K562 (cell line): Measurements from ENCODE around the gene CCL27. TPM values are rescaled to one million over a fixed set of nuclear protein-coding genes. Genes with fewer than 3 reads are reported as not detected.

Source experiments
- BMI1 ChIP-seq: fragments of 150-350 bp; IDR thresholded peaks from 2 replicates; pipeline ENCODE4 v1.6.1; 2014; ENCODE audit warnings: low read length
- CEBPZ ChIP-seq: fragments of 150-350 bp; IDR thresholded peaks from 2 replicates; pipeline ENCODE4 v1.6.1; 2014; ENCODE audit warnings: low read depth, mild to moderate bottlenecking, low read length, borderline replicate concordance
- DLX4 ChIP-seq: fragments of 250-450 bp; sonication (Bioruptor Pico); IDR thresholded peaks from 2 replicates; pipeline ENCODE4 v1.6.1; 2021; ENCODE audit warnings: mild to moderate bottlenecking
- E2F5 ChIP-seq: sonication (generic); formaldehyde crosslinking; IDR thresholded peaks from 2 replicates; pipeline ENCODE4 v1.8.0; 2022; ENCODE audit warnings: mild to moderate bottlenecking, missing genetic modification reagents
- FOXA1 ChIP-seq: fragments of 450-650 bp; IDR thresholded peaks from 2 replicates; pipeline ENCODE4 v1.6.1; 2016; ENCODE audit warnings: mild to moderate bottlenecking, borderline replicate concordance
- FOXP1 ChIP-seq: sonication (generic); formaldehyde crosslinking; IDR thresholded peaks from 2 replicates; pipeline ENCODE4 v1.8.0; 2022; ENCODE audit warnings: mild to moderate bottlenecking, missing genetic modification reagents
- HEY1 ChIP-seq: fragments of 250-450 bp; sonication (Bioruptor Pico); IDR thresholded peaks from 2 replicates; pipeline ENCODE4 v1.5.0; 2020; ENCODE audit warnings: mild to moderate bottlenecking, moderate library complexity, borderline replicate concordance
- HMG20A ChIP-seq: fragments of 450-650 bp; formaldehyde crosslinking; conservative IDR thresholded peaks from 2 replicates; pipeline ENCODE4 v1.4.0; 2020; ENCODE audit warnings: mild to moderate bottlenecking, mixed read lengths
- IFI16 ChIP-seq: fragments of 250-450 bp; sonication (Bioruptor Pico); IDR thresholded peaks from 2 replicates; pipeline ENCODE4 v2.1.2; 2022; ENCODE audit warnings: mild to moderate bottlenecking, inconsistent platforms
- MYBL2 ChIP-seq, 2 experiments: fragments of 450-650 bp in 1 of 2; sonication (generic) in 1 of 2; formaldehyde crosslinking in 1 of 2; IDR thresholded peaks; 2 replicates each; pipeline versions ENCODE4 v1.6.1 to v1.8.1; 2017 to 2022; ENCODE audit warnings: borderline replicate concordance in 1 of 2, inconsistent platforms in 1 of 2, low read depth in 1 of 2, mild to moderate bottlenecking in 1 of 2, missing genetic modification reagents in 1 of 2, moderate library complexity in 1 of 2
- PCBP2 ChIP-seq: fragments of 200-400 bp; formaldehyde crosslinking; IDR thresholded peaks from 2 replicates; pipeline ENCODE4 v1.6.1; 2018; ENCODE audit warnings: low read length, low read depth, mild to moderate bottlenecking, moderate library complexity; ENCODE audit not compliant: poor library complexity, severe bottlenecking
- PML ChIP-seq: IDR thresholded peaks from 2 replicates; pipeline ENCODE4 v1.6.1; 2012; ENCODE audit warnings: low read length, inconsistent platforms
- PYGO2 ChIP-seq: fragments of 450-650 bp; IDR thresholded peaks from 2 replicates; pipeline ENCODE4 v1.6.1; 2016; ENCODE audit warnings: mild to moderate bottlenecking, missing genetic modification characterization, moderate library complexity, missing compliant biosample characterization
- SMAD3 ChIP-seq: fragments of 450-650 bp; formaldehyde crosslinking; conservative IDR thresholded peaks from 2 replicates; pipeline ENCODE4 v1.4.0; 2020; ENCODE audit warnings: mild to moderate bottlenecking
- SRSF3 ChIP-seq: fragments of 200-400 bp; formaldehyde crosslinking; IDR thresholded peaks from 2 replicates; pipeline ENCODE4 v1.6.1; 2016; ENCODE audit warnings: mild to moderate bottlenecking, low read length, moderate library complexity; ENCODE audit not compliant: insufficient read depth
- SRSF7 ChIP-seq: fragments of 200-400 bp; formaldehyde crosslinking; optimal IDR thresholded peaks from 2 replicates; pipeline ENCODE3; 2017; ENCODE audit warnings: mild to moderate bottlenecking, low read depth, low read length
- TAL1 ChIP-seq: fragments of 450-650 bp; IDR thresholded peaks from 2 replicates; pipeline ENCODE4 v1.6.1; 2016; ENCODE audit warnings: mild to moderate bottlenecking
- TBP ChIP-seq: optimal IDR thresholded peaks from 2 replicates; pipeline ENCODE3; 2011; ENCODE audit warnings: low read depth, low read length, improper control_type of control experiment
- WHSC1 ChIP-seq: IDR thresholded peaks from one replicate; pipeline ENCODE4 v1.6.1; 2012; ENCODE audit warnings: low read length, control low read depth, inconsistent platforms
- ZBED1 ChIP-seq: IDR thresholded peaks from 2 replicates; pipeline ENCODE4 v1.6.1; 2014
- ZNF184 ChIP-seq: sonication (generic); formaldehyde crosslinking; IDR thresholded peaks from 2 replicates; pipeline ENCODE4 v1.5.0; 2020; ENCODE audit warnings: missing genetic modification reagents
- ZNF511 ChIP-seq: sonication (generic); formaldehyde crosslinking; IDR thresholded peaks from 2 replicates; pipeline ENCODE4 v1.8.0; 2022; ENCODE audit warnings: mild to moderate bottlenecking, missing genetic modification reagents
- ZNF644 ChIP-seq: fragments of 200-800 bp; sonication (Bioruptor generic); IDR thresholded peaks from 2 replicates; pipeline ENCODE4 v1.6.1; 2016; ENCODE audit warnings: low read depth, missing genetic modification characterization, missing compliant biosample characterization
- polyA plus RNA-seq, 8 experiments: library from polyadenylated mRNA; depleted of rRNA in 4 of 8; stranded (reverse) in 5 of 8; unstranded in 3 of 8; fragments of >200 nt; fragmentation: Nextera tagmentation in 2 of 8; fragmentation: Illumina TruSeq in 1 of 8; extraction: Ambion mirVana in 2 of 8; extraction: Trizol in 1 of 8; gene quantifications; 2 replicates each; pipeline versions ENCODE4 v1.2.1 to v1.2.3, GENCODE V29; 2011 to 2014; ENCODE audit warnings: inconsistent platforms in 1 of 8, missing spikeins in 1 of 8
- total RNA-seq, 7 experiments: library from RNA; depleted of rRNA in 6 of 7; stranded (reverse); fragments of >200 nt in 6 of 7; fragmentation: Illumina TruSeq in 2 of 7; extraction: Trizol in 2 of 7; gene quantifications; 2 replicates each; pipeline versions ENCODE4 v1.2.1 to v1.2.3, GENCODE V29; 2011 to 2021; ENCODE audit warnings: low replicate concordance in 1 of 7

CCL27 gene
- total and polyA plus RNA-seq, 9 of the 15 experiments (the other 6 are each of a cell fraction or from before 2014, with no cell fraction given) = 0.10 to 0.53 (median 0.27) TPM; not detected in 5

- TF ChIP-seq ZNF184 (CRISPR knock-in tag) (no peak), SMAD3 (CRISPR knock-in tag) (no peak), CEBPZ (no peak), E2F5 (CRISPR knock-in tag) (no peak), SRSF7 (no peak), BMI1 (no peak), FOXP1 (CRISPR knock-in tag) (no peak), TAL1 (no peak), PML (no peak), FOXA1 (no peak), ZNF511 (CRISPR knock-in tag) (no peak), HEY1 (no peak), MYBL2 (IDR thresholded peaks at IDR 0.05; ENCODE audit: low read depth) (no peak), MYBL2 (CRISPR knock-in tag; IDR thresholded peaks at IDR 0.05; ENCODE audit: borderline replicate concordance) (no peak), TBP (peak; percentile 44), SRSF3 (no peak), WHSC1 (no peak), DLX4 (no peak), HMG20A (no peak), PCBP2 (no peak), IFI16 (no peak), ZBED1 (no peak), ZNF644 (tag) (no peak), PYGO2 (tag) (no peak)
These were observed 10.4 kb downstream of the CCL27 start, which contains the start of gene IL11RA (continued) for GRCh38 chr9:34651876-34652601.
